ENCODE measurements around the gene MSRB2.
A peak's percentile ranks its signal among the peaks of the same experiment; 100 is the strongest.
"Not testable (repeated sequence)": the region's sequence is repeated elsewhere in the genome, so short reads cannot be mapped to it uniquely, and the experiment has no call there.

The MSRB2 gene

DNA sequence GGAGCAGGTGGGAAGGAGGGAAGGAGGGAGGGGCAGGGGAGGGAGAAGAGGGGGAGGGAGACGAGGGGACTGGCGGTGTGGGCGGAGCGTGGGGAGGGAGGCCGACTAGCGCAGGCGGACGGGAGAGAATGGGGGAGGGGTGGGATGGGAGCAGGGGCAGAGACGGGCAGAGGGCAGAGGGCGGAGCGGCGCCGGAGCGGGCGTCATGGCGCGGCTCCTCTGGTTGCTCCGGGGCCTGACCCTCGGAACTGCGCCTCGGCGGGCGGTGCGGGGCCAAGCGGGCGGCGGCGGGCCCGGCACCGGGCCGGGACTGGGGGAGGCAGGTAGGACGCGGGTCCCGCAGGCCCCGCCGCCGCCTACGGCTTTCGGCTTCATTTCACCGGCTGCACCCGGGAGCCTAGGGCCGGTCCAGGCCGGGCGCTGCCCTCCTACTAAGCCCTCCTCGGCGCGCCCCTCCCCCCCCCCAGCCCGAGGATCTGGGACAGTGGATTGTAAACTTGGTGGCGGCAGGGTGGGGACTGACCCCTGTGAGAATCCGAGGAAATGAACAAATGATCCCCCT lies at the start of gene MSRB2:
Gene MSRB2, plus strand, starts transcription at position 176 of the 562 bp plus-strand sequence. Its CDS starts 30 bp downstream, at position 206.
- peak; percentile 58 for DNase-seq

- no peak for DNase-seq
Observed at GRCh38 chr10:23046027-23046426, 49.4 kb upstream of the MSRB2 start.

- DNase-seq, result no peak
Observed at GRCh38 chr10:23047201-23048050, 48.0 kb upstream of the MSRB2 start.

GRCh38 chr10:23048191-23048590 lies 47.2 kb upstream of the MSRB2 start:
- no peak for DNase-seq

DNA sequence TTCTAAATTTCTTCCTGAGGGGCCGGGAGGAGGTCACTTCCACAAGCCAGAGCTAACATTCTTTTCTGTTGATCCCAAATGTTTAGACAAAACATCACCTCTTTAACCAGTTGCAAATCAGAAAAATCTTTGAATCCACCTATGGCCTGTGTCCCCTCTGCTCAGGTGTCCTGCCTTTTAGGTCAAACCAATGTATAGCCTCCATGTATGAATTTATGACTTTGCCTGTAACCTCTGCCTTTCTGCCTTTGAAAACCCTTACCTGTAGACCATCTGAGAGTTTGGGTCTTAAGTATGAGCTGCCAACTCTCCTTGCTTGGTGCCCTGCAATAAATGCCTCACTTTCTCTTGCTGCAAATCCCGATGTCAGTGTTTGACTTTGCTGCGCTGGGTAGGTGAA lies 44.1 kb upstream of the MSRB2 start:
- DNase-seq, result no peak

DNA sequence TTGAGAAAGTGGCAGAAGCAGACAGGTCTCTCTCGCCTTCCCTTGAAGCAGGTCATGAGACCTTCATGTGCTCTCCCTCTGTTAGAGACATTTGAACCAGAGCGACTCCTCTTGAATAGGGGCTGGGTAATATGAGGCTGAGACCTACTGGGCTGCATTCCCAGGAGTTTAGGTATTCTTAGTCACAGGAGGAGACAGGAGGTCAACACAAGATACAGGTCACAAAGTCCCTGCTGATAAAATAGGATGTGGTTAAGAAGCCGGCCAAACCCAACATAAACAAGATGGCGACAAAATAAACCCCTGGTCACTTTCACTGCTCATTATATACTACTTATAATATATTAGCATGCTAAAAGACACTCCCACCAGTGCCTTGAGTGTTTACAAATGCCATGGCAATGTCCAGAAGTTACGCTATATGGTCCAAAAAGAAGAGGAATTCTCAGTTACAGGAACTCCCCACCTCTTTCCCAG lies 43.5 kb upstream of the MSRB2 start:
- no peak for DNase-seq

DNA sequence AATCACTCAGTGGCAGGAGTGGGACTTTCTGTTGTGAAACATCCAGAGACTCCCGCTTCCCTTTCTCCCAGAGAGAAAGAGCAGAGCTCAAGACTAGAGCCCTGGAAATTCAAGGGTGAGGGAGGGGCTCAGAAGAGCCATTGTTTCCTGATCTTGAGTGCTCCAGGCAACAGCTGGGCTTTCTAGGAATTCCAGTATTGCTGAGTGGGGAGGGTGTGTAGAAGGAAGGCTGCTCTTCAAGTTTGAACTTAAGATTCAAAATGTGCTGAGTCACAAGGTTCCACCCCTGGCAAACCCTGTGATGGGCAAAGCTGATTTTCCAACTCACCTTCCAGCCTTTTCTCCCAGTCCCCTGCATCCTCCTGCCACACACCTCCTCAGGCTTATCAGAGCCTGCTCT lies 42.3 kb upstream of the MSRB2 start:
- no peak for DNase-seq

DNA sequence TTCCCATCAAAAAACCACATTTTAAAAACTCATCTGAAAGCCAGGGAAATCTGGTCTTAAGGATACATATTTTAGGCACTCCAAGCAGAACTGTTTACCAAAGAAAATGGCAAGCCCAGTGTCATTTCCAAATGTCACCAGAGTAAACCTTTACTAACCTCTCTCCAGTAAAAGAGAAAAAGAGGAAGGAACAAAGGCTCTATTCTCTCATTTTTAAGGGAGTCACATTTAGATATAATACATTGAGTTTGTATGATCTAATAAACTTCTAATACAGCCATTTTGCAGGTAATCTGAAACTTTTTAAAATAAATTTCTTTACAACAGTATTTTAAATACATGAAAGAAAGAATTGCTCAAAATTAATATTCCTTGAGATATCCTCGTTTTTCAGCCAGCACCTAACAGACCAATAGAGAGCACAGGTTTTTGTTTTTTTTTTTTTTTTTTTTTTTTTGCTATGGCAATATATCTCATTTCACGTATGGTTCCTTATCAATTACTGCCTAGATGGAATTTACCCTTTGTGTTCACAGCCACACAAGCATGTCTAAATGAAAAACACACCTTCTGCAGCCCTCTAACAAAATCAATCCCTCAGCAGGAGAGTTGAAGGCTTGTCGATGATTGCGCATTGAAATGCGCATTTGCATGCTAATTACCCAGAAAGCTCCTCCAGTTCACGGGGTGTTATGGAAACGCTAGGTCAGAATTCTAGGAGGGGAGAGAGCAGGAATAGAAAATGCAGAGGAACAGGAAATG lies 39.8 kb upstream of the MSRB2 start:
- no peak for DNase-seq

GRCh38 chr10:23056186-23056579 lies 39.2 kb upstream of the MSRB2 start:
- no peak for DNase-seq

GRCh38 chr10:23058366-23058765 lies 37.0 kb upstream of the MSRB2 start:
- no peak for DNase-seq

- DNase-seq, result no peak
Observed at GRCh38 chr10:23060918-23061317, 34.5 kb upstream of the MSRB2 start.

- DNase-seq, result no peak
Observed at GRCh38 chr10:23063045-23063972, 32.1 kb upstream of the MSRB2 start.

GRCh38 chr10:23063973-23064812 lies 31.2 kb upstream of the MSRB2 start:
- DNase-seq, result no peak

- not testable (repeated sequence) for DNase-seq
Observed at GRCh38 chr10:23064813-23065114, 30.6 kb upstream of the MSRB2 start.

DNA sequence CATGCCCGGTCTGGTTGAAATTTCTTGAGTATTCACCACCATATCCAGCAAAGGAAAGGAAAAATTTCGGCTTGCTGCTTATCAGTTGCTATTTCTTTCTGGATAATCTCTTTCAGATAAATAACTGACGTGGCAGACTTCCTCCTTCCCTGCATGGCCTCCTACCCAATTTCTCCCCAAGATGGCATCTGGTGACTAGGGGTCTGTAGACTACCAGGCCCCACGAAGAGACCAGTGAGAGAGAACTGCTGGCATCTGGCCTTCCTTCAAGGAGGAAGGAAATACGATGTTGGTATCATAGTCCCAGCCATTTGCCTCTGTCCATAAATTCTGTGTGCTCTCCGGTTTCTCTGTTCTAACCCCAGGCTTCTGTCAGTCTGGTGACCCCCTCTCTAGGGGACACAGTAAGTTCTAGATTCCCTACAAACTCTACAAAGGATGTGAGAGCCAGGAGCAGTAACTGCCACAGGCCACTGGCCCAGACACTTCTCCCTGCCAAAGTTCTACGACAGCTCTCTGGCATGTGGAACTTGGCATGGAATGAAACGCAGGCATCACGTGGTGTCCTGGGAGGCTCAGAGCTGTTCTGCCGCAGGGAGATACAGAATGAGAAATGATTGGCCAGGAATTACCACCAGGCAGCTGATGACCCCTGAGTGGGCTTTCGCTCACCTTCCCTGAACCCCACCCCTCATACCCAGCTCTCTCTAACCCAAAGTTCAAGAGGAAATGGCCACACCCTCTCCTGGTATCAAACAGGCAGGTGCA lies 30.0 kb upstream of the MSRB2 start:
- no peak for DNase-seq

- no peak for DNase-seq
Observed at GRCh38 chr10:23067337-23067736, 28.0 kb upstream of the MSRB2 start.

- DNase-seq, result peak; percentile 34
Observed at GRCh38 chr10:23067939-23068775, 27.2 kb upstream of the MSRB2 start.

DNA sequence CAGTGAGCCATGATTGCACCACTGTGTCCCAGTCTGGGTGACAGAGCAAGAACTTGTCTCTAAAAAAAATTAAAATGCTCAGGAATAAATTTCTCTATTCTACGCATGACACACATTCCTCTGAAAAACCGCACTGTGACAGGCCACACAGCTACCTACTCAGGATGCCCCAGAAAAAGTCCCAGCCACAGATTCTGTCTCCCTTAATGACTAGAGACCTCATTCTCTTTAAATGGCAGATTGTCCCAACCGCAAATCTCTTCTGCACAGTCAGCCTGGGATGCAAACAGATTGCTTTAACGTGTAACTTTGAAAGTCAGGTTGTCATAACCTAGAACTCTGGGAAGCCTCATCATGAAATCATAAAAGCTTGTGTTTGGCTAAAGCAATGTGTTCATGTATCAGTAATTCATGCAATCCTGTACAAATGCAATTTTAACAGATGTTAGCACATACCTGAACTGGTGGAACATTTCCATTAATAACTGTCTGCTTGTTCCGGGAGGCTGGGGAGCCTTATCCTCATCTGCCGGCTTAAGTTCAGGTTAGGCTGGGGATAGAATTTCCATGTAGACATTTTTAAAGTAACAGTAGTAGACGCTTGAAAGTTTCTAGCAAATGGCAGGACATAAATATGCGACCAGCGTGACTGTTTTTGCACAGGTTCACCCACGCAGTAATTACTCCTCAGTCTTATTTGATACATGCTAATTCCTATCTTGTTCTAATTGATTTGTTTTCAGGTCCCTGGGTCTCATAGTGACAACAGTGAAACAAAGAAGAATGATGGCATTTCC lies 26.2 kb upstream of the MSRB2 start:
- DNase-seq, result no peak

All from activated effector memory CD4-positive, alpha-beta T cell treated with Interleukin-2 at 50 U/mL for 16 hours (primary cell).